CD4-positive, CD25-positive, alpha-beta regulatory T cell (primary cell): ENCODE data around the gene ULK1. TPM values are rescaled to one million over a fixed set of nuclear protein-coding genes. Genes with fewer than 3 reads are reported as not detected.

Source experiments
- ATAC-seq, 2 donors: fragments of 150-1000 bp; cut with Tn5 transposase; one replicate each; pipeline ENCODE4 v1.10.0; 2021; ENCODE audit warnings: low read depth in 2 of 2, moderate number of reproducible peaks in 2 of 2, moderate library complexity in 1 of 2
- DNase-seq, 3 donors: peaks; one replicate each; pipeline versions ENCODE4 v3.0.0 to v3.0.0-alpha.2; 2012 to 2022; ENCODE audit warnings: mixed read lengths in 1 of 3
- H3K27ac ChIP-seq: one replicate; pipeline ENCODE4 v1.7.0; 2013; ENCODE audit warnings: mild to moderate bottlenecking, low read length; ENCODE audit not compliant: insufficient read depth, poor library complexity, severe bottlenecking
- H3K27me3 ChIP-seq: one replicate; pipeline ENCODE4 v1.7.0; 2013; ENCODE audit warnings: low read length; ENCODE audit not compliant: control insufficient read depth, insufficient read depth
- H3K36me3 ChIP-seq: one replicate; pipeline ENCODE4 v1.7.0; 2013; ENCODE audit warnings: mild to moderate bottlenecking, low read length, moderate library complexity; ENCODE audit not compliant: control insufficient read depth, insufficient read depth
- H3K4me1 ChIP-seq: 2 replicates; pipeline ENCODE4 v1.7.0; 2013; ENCODE audit warnings: mild to moderate bottlenecking, low read length; ENCODE audit not compliant: insufficient read depth, control insufficient read depth, poor library complexity, severe bottlenecking
- H3K4me3 ChIP-seq: one replicate; pipeline ENCODE4 v1.7.0; 2013; ENCODE audit warnings: low read depth, mild to moderate bottlenecking, low read length, moderate library complexity
- H3K9me3 ChIP-seq, 2 experiments: 1 replicate in 1 of 2; 2 replicates in 1 of 2; pipeline ENCODE4 v1.7.0; 2013; ENCODE audit warnings: low read length in 2 of 2, mild to moderate bottlenecking in 1 of 2, moderate library complexity in 1 of 2; ENCODE audit not compliant: control insufficient read depth in 2 of 2
- H3K27ac Mint-ChIP-seq, 3 donors: one replicate each; pipeline ENCODE4 v1.8.0; 2020 to 2022; ENCODE audit warnings: mild to moderate bottlenecking in 3 of 3, mixed read lengths in 3 of 3, moderate library complexity in 2 of 3
- H3K27me3 Mint-ChIP-seq: one replicate; pipeline ENCODE4 v1.8.0; 2022; ENCODE audit warnings: mild to moderate bottlenecking, mixed read lengths
- H3K36me3 Mint-ChIP-seq: one replicate; pipeline ENCODE4 v1.8.0; 2020; ENCODE audit warnings: mixed read lengths
- H3K4me1 Mint-ChIP-seq, 4 donors: one replicate each; pipeline ENCODE4 v1.8.0; 2020 to 2022; ENCODE audit warnings: mixed read lengths in 4 of 4, mild to moderate bottlenecking in 1 of 4
- H3K4me3 Mint-ChIP-seq, 4 donors: one replicate each; pipeline ENCODE4 v1.8.0; 2020 to 2022; ENCODE audit warnings: mild to moderate bottlenecking in 4 of 4, mixed read lengths in 4 of 4, moderate library complexity in 3 of 4
- H3K9me3 Mint-ChIP-seq, 7 donors: one replicate each; pipeline ENCODE4 v1.8.0; 2020 to 2022; ENCODE audit warnings: mixed read lengths in 7 of 7, mild to moderate bottlenecking in 3 of 7, moderate library complexity in 2 of 7
- polyA plus RNA-seq, 4 donors: library from polyadenylated mRNA; unstranded; fragments of 300-500 nt; fragmentation: Illumina TruSeq; gene quantifications; one replicate each; pipeline ENCODE4 v1.2.3, GENCODE V29; 2021
- total RNA-seq: library from RNA; stranded (reverse); gene quantifications from one replicate; pipeline ENCODE4 v1.2.3, GENCODE V29; 2022

Gene ULK1
- total and polyA plus RNA-seq, 5 donors from 2014 or later: 0.20 to 90.0 (median 0.46) TPM

DNA sequence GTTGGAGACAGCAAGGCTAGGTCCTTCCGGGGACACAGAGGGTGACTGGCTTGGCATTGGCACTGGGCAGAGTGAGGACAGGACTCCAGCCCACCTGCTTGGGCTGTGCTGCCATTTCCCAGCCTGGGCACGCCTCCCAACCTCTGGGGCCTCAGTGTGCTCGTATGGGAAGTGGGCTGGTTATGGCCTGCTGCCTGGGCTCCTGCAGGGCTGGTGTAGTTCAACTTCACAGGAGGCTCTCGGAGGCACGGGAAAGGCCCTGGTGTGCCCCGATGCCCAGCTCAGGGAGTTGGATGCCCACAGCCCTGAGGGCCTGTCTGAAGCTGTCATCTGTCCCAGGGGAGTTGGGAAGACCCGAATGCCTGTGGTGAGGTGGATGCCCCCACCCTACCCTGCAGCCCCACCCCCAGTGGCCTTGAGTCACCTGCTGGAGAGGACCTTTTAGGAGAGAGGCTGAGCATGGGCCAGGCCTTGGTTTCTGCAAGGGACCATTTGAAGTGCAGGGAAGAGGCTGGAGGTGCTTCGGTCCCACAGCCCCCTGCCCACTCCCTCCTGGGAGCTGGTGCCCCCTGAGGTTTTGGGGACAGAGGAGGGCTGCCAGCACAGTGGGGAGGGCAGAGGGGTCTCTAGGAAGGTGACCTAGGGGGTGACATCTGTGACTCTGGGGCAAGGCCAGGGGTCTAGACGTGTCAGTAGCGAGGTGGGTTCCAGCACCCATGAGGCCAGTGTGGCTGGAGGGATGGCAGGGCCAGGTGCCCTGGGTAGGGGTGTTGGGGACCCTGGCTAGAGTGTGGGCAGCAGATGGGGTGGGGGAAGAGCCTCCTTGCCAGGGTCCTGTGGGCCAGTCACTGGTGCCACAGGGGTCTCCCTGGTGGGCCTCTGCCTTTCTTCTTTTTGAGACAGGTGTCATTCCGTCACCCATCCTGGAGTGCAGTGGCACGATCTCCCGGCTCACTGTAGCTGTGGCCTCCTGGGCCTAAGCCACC is 9.1 kb downstream of the ULK1 start:
- Histone ChIP-seq H3K9me3 (no peaks in the 10 kb centered on the region), H3K27me3 (no peaks in the 10 kb centered on the region), H3K4me3 (no peak overlapping the region), H3K36me3 (no peaks in the 10 kb centered on the region), H3K4me1 (peaks cover 9% of the 10 kb centered on the region), H3K27ac (no peak overlapping the region)
- H3K27me3 Mint-ChIP-seq: no peaks in the 10 kb centered on the region
- no peak for ATAC-seq
- no peak for DNase-seq
- no peak overlapping the region for H3K4me3 Mint-ChIP-seq
- H3K9me3 Mint-ChIP-seq: no peaks in the 10 kb centered on the region
- H3K27ac Mint-ChIP-seq: peak overlapping the region in 2 of 3 donors; percentile 25 to 63
- peaks cover 3% of the 10 kb centered on the region for H3K36me3 Mint-ChIP-seq
- H3K4me1 Mint-ChIP-seq: peaks cover 0 to 26% (median 7%) of the 10 kb centered on the region in 4 donors

DNA sequence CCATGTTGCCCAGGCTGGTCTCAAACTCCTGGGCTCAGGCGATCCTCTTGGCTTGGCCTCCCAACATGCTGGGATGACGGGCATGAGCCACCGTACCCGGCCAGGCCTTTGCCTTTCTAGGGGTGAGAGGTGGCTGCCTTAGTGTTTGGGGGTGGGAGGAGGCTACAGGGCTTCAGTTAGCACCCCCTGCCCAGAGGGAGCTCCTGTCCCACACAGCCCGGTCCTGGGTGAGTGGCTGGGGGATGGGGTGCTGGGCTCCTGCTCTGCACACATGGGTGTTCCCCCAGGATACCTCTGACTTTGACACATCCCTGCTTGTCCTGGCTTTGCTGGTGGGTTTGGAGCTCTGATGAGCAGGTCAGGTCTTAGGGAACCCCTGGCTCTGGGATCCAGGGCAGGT is 9.9 kb downstream of the ULK1 start:
- H3K27ac ChIP-seq: no peak overlapping the region
- no peaks in the 10 kb centered on the region for H3K36me3 ChIP-seq
- Mint-ChIP-seq H3K9me3 (no peaks in the 10 kb centered on the region), H3K4me1 (peaks cover 0 to 26% (median 7%) of the 10 kb centered on the region in 4 donors), H3K27ac (peak overlapping the region in 1 of 3 donors; percentile 25), H3K4me3 (no peak overlapping the region), H3K36me3 (peaks cover 3% of the 10 kb centered on the region), H3K27me3 (no peaks in the 10 kb centered on the region)
- no peaks in the 10 kb centered on the region for H3K9me3 ChIP-seq
- H3K27me3 ChIP-seq: no peaks in the 10 kb centered on the region
- H3K4me3 ChIP-seq: no peak overlapping the region
- no peak for DNase-seq
- H3K4me1 ChIP-seq: peaks cover 9% of the 10 kb centered on the region
- ATAC-seq: no peak

DNA sequence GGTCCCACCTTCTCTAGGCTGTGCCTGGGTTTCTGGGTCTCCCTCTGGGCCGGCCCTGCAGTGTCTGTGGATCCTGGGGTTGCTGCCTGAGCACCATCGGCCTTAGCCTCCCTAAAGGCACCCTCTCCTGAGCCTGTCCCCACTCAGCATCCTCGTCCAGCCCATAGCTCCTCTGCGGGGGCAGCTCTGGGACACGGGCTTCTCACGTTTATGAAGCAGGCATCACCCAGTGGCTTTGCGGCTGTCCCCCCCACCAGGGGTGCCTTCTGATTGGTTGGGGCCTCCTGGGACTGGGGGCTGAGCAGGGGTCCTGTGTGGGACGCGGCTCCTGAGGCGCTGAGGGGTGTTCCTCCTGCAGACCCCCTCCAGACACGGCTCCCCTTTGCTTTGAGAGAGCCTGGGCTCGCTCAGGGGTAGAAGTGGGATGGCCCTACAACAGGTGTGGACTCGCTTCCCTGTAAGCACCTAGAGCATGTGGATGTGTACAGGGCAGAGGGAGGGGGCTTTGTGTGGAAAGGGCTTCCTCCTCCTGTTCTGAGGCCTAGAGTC is 10.7 kb downstream of the ULK1 start:
- H3K36me3 Mint-ChIP-seq: peaks cover 1% of the 10 kb centered on the region
- peaks cover 6% of the 10 kb centered on the region for H3K36me3 ChIP-seq
- peak overlapping the region; percentile 43 to 62 (median 46) for H3K27ac Mint-ChIP-seq
- peaks cover 9% of the 10 kb centered on the region for H3K4me1 ChIP-seq
- DNase-seq (no peak), ATAC-seq (no peak)
- no peak overlapping the region for H3K4me3 ChIP-seq
- H3K27me3 Mint-ChIP-seq: no peaks in the 10 kb centered on the region
- H3K27ac ChIP-seq: no peak overlapping the region
- no peak overlapping the region for H3K4me3 Mint-ChIP-seq
- H3K27me3 ChIP-seq: no peaks in the 10 kb centered on the region
- no peaks in the 10 kb centered on the region for H3K9me3 Mint-ChIP-seq
- H3K9me3 ChIP-seq: no peaks in the 10 kb centered on the region
- peaks cover 0 to 24% (median 4%) of the 10 kb centered on the region in 4 donors for H3K4me1 Mint-ChIP-seq

- Histone ChIP-seq H3K27me3 (no peaks in the 10 kb centered on the region), H3K4me1 (peaks cover 9% of the 10 kb centered on the region), H3K36me3 (peaks cover 11% of the 10 kb centered on the region), H3K9me3 (no peaks in the 10 kb centered on the region), H3K4me3 (no peak overlapping the region), H3K27ac (no peak overlapping the region)
- no peak overlapping the region for H3K4me3 Mint-ChIP-seq
- DNase-seq (no peak), ATAC-seq (no peak)
- no peaks in the 10 kb centered on the region for H3K36me3 Mint-ChIP-seq
- H3K9me3 Mint-ChIP-seq: no peaks in the 10 kb centered on the region
- H3K27me3 Mint-ChIP-seq: no peaks in the 10 kb centered on the region
- peaks cover 0 to 23% (median 2%) of the 10 kb centered on the region in 4 donors for H3K4me1 Mint-ChIP-seq
- H3K27ac Mint-ChIP-seq: peak overlapping the region in 2 of 3 donors; percentile 46 to 62
Observed at GRCh38 chr12:131905630-131906091, 11.2 kb downstream of the ULK1 start.

DNA sequence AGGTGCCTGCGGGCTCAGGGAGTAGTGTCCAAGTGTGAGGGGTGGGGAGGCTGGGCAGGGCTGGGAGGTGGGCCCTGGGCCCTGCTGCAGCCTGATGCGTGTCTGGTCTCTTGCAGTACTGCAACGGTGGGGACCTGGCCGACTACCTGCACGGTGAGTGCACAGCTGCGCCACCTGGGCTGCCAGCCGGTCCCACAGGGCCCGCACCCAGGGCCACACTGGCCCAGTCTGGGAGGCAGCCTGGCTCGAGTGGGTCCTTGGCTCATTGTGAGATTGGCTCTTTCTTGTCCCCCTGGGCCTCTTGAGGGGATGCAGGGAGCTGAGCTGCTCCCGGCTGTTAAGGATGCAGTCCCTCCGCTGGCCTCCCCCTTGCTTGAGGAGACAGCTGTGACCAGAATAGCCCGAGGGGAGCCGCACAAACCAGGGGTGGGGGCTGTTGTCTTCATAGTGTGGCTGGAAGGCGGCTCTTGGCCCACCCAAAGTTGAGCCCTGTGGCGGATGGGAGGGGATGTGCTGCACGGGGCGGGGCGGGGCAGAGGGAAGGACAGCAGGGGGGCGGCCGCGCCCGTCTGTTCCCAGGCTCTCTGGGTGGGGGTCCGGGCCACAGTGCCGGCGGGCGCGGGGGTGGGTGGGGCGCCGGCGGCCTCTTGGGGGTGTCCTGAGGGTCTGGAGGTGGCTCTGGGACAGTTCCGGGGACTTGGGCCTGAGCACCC is 13.1 kb downstream of the ULK1 start:
- Histone ChIP-seq H3K9me3 (no peaks in the 10 kb centered on the region), H3K27ac (no peak overlapping the region), H3K27me3 (no peaks in the 10 kb centered on the region), H3K4me1 (peaks cover 9% of the 10 kb centered on the region), H3K4me3 (no peak overlapping the region), H3K36me3 (peaks cover 25% of the 10 kb centered on the region)
- H3K27ac Mint-ChIP-seq: no peak overlapping the region
- no peak for DNase-seq
- H3K36me3 Mint-ChIP-seq: no peaks in the 10 kb centered on the region
- H3K4me1 Mint-ChIP-seq: peaks cover 0 to 17% (median 2%) of the 10 kb centered on the region in 4 donors
- no peaks in the 10 kb centered on the region for H3K9me3 Mint-ChIP-seq
- no peak for ATAC-seq
- H3K4me3 Mint-ChIP-seq: no peak overlapping the region
- H3K27me3 Mint-ChIP-seq: no peaks in the 10 kb centered on the region

- Mint-ChIP-seq H3K27ac (no peak overlapping the region), H3K9me3 (no peaks in the 10 kb centered on the region), H3K4me1 (peaks cover 0 to 16% (median 2%) of the 10 kb centered on the region in 4 donors), H3K4me3 (no peak overlapping the region), H3K36me3 (no peaks in the 10 kb centered on the region), H3K27me3 (no peaks in the 10 kb centered on the region)
- Histone ChIP-seq H3K4me1 (peaks cover 9% of the 10 kb centered on the region), H3K4me3 (no peak overlapping the region), H3K36me3 (peaks cover 25% of the 10 kb centered on the region), H3K27ac (no peak overlapping the region), H3K9me3 (no peaks in the 10 kb centered on the region), H3K27me3 (no peaks in the 10 kb centered on the region)
- ATAC-seq (no peak), DNase-seq (no peak)
Observed at GRCh38 chr12:131908092-131909080, 14.0 kb downstream of the ULK1 start.
